Measurements from ENCODE around the gene UPF2.
"Not testable (repeated sequence)": the region's sequence is repeated elsewhere in the genome, so short reads cannot be mapped to it uniquely, and the experiment has no call there.

Gene UPF2

DNA sequence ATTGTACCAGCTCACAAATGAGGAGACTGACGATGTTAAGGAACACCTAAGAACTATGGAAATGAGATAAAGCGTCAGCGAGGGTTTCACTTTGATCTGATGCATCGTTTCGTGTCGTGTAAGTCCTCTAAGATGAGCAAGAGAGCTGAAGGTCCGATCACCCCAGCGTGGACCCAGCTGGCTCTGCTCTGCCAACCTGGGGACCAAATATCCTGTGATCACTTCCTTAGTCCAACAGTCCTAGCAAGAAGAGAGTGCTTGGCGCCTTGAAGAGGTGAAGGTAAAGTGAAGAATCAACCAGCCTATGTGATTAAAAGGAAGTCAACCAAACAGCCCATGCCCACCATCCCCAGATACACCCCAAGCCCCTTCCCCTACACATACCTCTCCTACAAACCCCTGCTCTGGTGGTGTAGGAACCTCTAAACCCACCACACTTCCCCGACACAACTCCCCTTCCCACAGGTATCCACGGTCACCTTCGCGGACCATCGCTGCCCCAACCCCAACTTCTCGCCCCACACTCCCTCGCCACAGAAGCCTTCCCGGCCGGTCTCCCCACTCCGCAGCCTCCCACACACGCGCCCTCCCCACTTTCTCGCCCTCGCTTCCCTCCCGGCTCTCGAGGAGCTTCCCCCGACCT lies 722 bp downstream of the UPF2 start:
- no peak for DNase-seq

DNA sequence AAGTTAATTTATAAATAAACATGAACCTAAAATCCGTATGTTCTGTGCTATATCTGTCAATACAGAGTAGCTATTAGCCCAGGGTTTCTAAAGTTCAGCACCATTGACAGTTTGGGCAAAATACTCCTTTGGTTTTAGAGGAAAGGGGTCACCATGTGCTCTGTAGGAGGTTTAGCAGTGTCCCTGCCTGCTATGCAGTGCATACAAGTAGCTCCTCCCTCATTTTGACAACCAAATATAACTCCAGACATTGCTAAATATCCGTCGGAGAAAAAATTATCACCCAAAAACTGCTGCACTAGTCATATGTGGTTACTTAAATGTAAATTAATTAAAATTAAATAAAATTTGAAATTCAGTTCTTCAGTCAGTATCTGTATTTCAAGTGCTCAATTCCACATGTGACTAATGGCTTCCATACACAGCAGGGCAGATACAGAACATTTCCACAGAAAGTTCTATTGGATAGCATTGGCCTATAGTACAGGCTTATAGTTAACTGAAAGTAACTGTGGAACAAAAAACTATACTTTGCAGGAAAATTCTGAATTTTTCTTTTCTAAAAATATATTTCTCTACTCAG lies 6.4 kb downstream of the UPF2 start:
- no peak for DNase-seq

DNA sequence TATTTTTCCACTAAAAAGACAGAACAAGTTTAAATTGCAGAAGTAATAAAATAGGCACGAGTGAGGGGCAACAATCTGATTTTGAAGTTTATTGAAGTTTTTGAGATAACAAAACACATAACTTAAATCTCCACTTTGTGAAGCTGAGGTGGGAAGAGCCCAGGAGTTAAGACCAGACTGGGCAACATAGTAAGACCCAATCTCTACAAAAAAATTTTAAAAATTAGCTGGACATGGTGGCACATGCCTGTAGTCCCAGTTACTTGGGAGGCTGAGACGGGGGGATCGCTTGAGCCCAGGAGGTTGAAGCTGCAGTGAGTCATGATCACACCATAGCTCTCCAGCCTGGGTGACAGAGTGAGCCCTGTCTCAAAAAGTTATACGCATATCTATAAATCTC lies 11.2 kb downstream of the UPF2 start:
- DNase-seq: no peak

DNA sequence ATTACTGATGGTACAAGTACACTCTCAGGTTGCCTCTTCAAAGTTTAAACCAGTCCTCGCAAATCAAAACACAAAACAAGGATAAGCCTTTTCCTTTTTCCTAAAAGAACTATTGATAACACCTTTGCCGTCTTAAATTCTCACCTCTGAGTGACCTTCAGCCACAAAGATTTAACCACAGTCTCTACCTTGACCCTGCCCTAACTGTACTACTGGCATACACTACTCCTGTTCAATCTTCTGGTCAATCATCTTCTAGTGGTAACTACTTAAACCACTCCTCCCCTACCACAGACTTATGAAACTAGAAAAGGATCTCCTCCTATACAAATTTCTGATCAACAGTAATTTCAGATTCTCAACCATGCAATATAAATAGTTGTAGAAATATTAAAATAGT lies 15.1 kb downstream of the UPF2 start:
- no peak for DNase-seq

DNA sequence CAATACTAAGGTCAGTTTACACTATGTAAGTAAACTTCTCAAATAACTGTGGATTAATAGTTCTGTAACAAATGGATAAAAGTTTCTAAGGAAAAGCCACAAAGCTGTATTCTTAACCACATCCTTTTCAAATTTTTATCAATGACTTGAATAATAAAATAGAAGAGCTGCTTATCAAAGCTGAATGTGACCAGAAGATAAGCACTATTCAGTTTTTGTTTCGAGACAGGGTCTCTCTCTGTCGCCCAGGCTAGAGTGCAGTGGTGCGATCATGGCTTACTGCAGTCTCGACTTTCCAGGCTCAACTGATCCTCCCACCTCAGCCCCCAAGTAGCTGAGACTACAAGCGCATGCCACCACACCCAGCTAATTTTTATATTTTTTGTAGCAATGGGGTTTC lies 17.0 kb downstream of the UPF2 start:
- no peak for DNase-seq

DNA sequence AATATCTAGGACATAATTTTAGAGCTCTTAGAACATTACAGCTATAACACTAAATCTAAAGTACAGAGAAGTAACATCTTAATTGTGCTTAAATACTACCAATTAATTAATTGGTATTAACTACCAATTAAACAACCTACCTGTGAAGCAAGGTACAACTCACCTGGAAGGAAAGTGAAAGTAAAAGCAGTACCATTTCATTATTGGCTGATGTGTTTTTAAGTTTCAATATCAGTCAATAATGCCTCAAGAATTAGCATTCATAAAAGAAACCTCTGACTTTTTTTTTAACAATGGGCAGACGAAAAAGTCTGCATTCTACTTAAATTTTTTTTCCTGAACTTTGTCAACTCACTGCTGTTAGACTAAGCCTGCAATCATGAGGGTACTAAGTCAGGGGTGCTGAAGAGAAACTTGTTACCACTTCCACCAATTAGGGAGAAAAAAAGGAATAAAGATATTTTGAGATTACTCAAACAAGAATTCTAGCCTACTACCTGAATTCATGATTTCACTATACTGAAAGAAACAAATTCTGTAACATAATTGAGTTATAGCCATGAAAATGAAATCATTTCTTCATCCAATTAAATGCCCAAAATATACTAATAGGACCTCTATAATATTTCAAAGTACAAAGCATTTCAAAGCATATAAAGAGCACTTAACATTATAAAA lies 19.9 kb downstream of the UPF2 start:
- no peak for DNase-seq

DNA sequence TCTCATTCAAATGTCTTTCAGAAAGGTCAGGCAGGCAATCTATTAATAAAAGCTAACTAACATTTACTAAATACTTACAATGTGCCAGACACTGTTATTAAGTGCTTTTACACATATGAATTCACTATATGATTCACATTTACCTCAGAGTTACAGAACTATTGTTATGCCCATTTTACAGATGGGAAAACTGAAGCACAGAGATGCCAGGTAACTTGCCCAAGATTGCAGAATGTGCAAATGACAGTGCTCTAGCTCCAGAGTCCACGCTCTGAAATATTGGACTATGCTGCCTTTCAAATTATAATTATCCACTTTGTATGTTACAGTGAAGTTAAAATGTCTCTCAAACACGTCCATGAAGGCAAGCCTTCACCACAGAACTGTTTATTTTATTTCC lies 22.0 kb downstream of the UPF2 start:
- no peak for DNase-seq

DNA sequence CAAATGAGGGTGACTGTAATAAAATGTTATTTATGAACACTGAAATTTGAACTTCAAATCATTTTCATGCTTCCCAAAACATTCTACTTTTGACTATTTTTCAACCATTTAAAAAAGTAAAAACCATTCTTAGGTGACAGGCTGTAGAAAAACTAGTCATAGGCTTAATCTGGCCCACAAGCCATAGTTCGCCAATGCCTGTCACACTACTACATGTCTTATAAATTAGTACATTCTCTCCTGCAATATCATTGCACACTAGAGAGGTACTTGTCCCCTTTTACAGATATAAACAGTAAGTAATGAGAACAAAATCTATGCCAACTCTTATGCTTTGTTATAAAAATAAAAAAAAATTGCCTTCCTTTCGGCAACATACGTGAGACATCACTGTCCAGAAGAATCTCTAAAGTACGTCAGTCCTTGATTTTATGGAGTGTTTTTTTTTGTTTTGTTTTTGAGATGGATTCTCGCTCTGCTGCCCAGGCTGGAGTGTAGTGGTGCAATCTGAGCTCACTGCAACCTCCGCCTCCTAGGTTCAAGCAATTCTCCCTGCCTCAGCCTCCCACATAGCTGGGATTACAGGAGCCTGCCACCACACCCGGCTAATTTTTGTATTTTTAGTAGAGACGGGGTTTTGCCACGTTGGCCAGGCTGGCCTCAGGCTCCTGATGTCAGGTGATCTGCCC lies 23.2 kb downstream of the UPF2 start:
- DNase-seq: no peak

DNA sequence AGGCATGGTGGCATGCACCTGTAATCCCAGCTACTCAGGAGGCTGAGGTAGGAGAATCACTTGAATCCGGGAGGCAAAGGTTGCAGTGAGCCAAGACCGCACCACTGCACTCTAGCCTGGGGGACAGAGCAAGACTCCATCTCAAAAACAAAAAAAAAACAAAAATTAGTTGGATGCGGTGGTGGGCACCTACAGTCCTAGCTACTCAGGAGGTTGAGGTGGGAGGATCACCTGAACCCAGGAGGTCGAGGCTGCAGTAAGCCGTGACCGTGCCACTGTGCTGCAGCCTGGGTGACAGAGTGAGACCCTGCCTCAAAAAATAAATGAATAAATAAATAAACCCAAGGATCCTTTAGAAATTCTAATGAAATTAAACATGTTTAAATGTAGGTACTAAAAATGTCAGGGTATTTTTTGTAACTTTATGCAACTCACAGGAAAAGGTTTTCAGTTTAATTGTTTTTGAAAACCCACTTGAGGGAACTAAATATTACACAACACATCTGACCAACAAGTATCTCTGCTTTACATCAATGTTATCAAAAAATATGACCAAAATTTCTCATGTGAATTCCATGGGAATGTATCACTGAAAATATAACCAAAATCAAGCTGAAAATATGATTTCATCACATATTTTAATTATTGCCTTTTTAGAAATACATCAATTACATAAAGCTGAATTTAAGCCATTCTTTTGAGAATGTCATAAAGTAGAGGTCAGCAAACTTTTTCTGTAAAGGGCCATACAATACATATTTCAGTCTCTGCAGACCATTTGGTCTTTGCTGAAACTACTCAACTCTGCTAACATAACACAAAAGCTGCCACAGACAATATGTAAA lies 23.9 kb downstream of the UPF2 start:
- DNase-seq: no peak

DNA sequence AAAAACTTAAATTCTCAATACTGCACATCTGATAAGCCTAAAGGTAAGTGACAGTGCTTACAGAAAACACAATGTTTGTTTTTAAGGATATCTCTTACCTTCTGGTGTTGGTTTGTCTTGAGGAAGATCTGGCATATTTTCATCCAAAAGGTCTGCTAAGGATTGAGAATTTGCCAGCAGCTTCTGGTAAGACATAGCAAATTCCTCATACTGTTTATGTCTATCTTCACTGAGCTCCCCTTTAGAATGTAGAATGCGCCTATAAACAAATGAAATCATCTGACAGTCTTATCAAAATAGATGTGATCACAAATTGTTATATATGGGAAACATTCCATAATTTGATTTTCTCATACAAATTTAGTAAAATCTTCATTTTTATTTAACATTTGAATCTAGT lies 28.7 kb downstream of the UPF2 start:
- DNase-seq: no peak

DNA sequence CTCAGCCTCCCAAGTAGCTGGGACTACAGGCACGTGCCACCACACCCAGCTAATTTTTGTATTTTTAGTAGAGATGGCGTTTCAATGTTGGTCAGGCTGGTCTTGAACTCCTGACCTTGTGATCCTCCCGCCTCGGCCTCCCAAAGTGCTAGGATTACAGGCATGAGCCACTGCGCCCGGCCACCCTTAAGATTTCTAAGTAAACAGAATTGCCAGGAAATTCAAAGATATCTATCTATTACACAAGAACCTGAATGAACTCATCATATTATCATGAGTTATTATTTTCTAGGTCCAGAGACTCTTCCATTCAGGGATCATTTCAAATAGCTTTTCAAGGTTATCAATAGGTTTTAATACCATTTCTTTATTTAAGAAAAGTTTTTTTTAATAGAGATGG lies 29.2 kb downstream of the UPF2 start:
- DNase-seq: not testable (repeated sequence)

DNA sequence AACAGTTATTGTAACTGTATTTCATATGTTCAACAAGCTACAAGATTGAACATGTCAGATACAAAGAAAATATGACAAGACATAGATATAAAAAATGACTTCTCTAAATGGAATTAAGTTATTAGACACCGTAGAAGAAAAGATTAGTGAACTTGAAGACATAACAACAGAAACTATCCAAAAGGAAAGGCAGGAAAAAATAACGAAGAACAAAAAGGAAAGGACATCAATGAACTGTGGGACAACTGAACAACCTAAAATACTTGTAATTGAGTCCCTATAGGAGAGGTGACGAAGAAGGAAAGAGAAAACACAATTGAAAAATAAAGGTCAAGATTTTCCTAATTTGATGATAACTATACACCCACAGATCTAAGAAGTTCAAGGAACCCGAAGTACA lies 32.3 kb downstream of the UPF2 start:
- DNase-seq: no peak

DNA sequence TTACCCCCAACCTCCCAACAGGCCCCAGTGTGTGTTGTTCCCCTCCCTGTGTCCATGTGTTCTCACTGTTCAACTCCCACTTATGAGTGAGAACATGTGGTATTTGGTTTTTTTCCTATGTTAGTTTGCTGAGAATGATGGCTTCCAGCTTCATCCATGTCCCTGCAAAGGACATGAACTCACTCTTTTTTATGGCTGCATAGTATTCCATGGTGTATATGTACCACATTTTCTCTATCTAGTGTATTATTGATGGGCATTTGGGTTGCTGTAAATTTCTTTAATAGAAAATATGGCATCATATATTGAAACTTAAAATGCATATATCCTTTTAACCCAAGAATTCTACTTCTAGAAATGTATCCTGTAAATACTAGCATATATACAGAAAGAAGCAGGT lies 33.8 kb downstream of the UPF2 start:
- DNase-seq: not testable (repeated sequence)

DNA sequence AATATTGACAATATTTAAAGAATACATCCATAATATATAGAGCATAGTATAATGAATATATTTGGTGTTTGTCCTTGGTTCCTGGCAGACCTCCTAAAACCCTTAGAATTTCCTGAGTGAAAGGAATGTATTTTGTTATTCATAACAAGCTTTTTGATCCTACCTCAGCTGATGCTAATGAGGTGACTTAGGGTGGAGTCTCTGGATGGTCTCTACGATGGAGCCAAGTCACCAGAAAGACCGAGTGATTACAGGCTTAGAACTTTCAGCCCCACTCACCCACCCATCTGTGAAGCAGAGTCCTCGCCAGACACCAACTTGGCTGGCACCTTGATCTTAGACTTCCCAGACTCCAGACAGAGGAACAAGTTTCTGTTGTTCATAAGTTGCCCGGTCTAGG lies 35.9 kb downstream of the UPF2 start:
- DNase-seq: no peak

DNA sequence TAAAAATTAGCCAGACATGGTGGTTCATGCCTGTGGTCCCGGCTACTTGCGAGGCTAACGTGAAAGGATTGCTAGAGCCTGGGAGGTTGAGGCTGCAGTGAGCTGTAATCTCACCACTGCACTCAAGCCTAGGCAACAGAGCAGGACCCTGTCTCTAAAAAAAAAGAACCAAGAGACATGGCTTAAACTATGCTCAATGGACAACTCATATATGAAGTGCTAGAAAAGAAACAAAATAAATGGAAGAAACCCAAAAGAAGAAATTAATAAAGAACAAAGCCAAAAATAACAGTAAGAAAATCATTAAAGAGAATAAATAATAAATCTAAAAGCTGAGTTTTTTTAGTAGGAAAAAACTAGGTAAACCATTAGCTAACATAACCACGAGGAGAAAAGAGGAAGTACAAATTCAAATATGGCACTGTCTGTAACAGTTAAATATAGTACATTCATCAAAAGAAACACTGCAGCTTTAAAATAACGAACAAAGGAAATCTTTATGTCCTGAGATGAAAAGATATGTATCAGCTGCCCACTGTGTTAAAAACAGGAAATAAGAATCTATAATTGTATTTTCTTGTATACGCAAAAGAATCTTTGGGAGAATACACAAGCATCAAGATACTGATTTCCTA lies 48.7 kb downstream of the UPF2 start:
- DNase-seq: no peak

DNA sequence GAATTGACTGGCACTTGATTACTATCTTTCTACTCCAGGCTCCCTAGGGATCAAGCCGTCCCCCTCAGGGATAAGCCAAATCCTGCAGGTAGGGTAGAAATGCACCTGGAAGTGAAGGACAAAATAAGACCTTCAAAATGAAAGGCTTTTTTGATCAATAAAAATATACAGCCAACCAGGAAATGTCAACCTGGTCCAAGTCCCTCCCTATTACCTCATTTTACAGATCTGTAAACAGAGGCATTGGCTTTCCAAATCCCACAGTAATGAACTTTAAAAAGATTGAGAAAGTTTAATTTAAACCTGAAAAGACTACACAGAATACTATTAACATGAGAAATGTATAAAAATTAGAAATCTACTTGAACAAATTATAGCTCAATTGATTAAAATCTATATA lies 53.7 kb downstream of the UPF2 start:
- DNase-seq: no peak

DNA sequence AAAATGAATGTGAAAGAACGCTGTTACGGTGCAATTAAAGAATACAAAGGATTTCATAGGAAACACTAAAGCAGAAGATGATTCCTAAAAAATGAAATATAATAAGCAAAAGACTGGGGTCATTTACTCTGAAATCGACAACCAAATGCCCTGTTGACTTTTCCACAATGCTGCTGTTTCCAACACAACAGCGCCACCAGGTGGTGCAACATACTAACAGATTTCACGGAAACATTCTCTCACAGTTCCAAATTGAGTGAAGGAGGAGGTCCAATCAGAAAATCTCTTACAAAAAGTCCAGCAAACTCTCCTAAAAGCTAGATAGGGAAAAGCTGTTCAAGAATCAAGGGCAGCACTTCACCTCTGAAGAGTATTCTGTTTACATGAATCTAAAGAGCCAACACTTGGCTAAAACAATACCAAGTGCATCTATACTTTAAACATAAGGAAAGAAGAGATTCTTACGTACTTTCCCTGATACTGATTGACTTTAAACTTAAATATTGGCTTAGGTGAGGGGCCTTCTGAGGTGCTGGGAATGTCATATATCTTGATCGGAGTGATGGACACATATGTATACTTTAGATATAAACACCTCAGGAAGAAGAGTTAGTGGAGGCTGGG lies 55.9 kb downstream of the UPF2 start:
- peak; percentile 0 for DNase-seq

DNA sequence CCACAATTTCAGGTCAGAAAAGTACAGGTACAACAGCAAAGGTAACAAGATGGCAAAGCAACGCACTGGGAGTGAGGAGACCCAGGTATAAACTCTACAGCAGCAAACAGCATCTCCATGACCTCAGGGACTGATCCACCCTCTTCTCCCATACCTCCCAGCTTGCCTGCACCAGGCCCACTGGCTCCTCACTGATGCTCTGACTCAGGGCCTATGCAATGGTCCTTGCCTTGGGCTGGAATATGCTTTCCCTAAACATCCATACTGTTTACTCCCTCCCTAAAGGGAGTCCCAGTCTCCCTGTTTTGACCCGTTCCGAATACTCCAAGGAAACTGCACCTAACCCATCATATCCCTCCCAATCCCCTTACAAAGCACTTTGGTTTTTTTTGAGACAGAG lies 60.4 kb downstream of the UPF2 start:
- DNase-seq: no peak

DNA sequence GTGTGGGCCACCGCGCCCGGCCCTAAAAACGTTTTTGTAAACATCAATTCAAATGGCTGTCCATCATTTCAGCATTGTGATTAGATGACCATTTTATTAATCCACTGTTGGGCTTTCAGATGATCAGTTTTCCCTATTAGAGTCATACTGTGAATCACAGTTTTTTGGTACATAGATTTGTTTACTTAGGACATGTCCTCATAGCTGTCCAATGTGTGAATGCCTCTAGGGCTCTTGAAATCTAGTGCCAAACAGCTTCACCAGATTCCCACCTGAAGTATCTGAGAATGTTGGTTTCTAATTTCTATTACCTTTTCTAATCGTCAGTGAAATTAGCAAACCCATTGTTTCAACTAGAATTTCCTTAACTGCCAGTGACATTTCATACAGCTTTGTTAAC lies 66.8 kb downstream of the UPF2 start:
- no peak for DNase-seq

DNA sequence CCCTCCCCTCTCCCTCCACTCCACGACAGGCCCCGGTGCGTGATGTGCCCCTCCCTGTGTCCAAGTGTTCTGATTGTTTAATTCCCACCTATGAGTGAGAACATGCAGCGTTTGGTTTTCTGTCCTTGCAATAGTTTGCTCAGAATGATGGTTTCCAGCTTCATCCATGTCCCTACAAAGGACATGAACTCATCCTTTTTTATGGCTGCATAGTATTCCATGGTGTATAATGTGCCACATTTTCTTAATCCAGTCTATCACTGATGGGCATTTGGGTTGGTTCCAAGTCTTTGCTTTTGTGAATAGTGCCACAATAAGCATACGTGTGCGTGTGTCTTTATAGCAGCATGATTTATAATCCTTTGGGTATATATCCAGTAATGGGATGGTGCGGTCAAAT lies 70.1 kb downstream of the UPF2 start:
- DNase-seq: not testable (repeated sequence)

DNA sequence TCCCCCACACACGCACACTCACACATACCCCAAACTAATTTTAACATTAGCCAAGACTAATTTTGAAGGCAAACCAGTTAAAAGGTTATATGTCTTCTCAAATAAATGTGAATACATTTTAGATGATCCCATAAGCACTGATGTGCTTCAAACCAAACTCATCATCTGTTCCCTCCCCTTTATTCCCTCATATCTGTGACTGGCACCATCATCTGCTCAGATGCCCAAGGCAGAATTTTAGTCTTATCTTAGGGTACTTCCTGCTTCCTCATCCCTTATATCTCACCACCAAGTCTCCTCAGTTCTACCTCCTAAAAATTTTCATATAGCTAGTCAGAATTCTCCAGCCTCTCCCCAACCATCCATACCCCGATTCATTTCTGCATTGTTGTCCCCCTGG lies 80.4 kb downstream of the UPF2 start:
- no peak for DNase-seq

DNA sequence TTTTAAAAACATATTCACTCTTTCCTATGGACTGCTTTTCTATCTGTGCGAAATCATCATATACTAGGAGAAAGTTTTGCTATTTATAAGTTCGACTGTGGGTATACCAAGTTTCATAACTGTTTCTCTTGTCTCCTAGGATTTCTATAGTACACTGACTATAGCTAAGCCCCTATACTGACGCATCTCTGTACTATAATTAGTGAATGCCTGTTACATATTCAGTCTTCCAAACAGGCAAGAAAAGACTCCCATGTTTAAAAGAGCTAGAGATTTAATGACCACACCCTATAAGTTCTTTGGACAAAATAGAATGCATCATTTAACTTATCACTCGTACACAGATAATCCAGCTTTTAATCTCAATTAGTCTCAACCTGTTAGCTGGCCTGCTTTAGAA lies 80.8 kb downstream of the UPF2 start:
- no peak for DNase-seq

Data from NCI-H1436 treated with DMSO at 0.1 percent for 48 hours (cell line).